ENCODE data around the gene UBXN11.

UBXN11 gene

GRCh38 chr1:26285366-26286063, 20.9 kb downstream of the UBXN11 start:
- no peak for DNase-seq

- no peak for DNase-seq
These were observed 21.7 kb downstream of the UBXN11 start for GRCh38 chr1:26284597-26285347.

DNA sequence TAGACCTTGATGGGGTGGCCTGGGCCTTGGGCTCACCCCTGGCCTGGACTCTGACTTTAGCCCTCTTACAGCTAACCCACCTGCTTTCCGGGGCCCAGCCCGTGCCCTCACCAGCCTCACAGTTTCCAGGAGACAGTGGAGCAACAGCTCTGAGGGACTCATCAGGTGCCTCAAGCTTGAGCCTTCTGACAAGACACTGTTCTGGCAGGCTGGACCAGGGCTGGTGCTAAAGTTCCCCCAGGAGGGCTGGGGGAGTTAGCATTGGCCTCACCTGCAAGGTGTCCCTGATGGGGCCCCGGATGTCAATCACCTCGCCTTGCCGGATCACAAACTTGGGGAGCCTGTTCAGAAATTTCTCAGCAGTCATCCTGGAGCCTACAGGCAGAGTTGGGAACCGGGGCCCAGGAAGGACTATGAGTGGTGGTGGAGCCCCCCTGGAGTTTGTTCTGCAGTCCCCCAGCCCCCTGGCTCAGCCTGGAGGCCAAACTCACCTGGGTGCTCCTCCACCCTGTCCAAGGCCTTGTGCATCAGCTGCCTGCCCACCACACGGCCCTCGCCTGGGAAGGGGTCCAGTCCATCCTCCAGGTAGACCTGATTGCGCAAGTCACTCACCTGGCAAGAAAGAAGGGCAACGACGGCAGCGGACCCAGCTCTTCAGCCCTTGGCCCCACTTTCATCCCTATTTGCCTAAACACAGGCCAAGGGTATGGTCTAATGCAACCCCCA, 22.4 kb downstream of the UBXN11 start:
- no peak for DNase-seq

DNA sequence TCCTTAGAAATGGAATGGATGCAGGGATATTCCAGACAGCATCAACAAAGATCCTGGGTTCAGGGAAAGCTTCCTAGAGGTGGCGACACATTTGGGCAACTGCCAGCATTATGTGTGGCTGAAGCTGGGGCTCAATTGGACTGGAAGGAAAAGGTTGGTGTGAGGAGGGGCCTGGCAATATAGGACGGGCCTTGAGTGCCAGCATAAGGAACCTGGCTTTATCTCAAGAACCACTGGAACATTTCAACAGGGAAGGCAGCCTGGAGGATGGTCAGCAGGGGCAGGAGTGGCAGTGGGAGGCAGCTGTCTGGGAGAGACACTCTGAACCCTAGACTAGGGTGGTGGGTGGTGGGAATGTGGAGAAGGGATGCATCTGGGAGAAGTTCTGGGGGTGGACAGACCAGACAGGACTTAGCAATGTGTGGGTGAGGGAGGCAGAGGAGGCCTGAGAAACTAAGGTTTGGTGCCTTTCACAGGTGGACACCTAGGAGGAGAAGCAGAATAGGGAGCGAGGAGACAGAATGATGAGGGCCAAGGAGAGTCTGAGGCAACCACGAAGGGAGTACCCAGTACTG, 23.1 kb downstream of the UBXN11 start:
- no peak for DNase-seq

DNA sequence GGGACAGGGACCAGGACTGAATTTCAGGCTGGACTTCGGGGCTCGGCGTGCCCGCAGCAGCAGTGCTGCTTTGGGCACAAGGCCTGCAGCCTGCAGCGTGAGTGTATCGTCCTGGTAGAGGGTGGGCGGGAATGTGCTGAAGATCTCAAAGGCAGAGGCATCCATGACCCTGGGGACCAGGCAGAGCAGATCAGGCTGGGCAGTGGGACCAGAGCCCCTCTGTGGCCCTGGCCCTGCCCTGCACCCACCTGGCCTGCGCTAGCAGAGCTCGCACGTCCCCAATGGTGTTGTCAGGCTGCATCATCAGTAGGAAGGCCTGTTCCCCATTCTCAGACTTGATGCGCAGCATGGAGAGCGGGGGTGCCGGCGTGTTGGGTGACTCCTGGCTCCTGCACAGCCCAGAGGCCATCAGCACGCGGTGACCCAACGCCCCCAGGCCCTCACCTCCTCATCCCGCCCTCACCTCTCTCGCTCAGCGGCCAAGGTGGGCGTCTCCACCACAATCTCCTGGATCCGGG, 24.0 kb downstream of the UBXN11 start:
- no peak for DNase-seq

DNA sequence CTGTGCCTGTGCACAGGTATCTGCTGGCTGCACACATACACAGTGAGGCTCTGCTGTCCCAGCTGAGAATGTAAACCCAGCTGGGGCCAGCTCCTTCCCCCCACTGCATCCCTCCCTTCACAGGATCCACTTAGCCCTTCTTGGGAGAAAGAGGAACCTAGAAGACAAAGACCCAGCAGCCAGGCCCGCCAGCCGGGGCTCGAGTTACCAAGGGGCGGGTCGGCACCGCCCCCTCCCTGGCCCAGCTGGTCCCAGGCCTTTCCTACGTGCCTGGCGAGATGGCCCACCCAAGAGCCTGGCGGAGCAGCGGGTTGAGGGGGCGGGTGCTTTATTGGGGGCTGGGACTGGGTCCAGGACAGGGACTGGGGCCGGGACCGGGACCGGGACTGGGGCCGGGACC, 24.5 kb downstream of the UBXN11 start:
- DNase-seq = no peak

DNA sequence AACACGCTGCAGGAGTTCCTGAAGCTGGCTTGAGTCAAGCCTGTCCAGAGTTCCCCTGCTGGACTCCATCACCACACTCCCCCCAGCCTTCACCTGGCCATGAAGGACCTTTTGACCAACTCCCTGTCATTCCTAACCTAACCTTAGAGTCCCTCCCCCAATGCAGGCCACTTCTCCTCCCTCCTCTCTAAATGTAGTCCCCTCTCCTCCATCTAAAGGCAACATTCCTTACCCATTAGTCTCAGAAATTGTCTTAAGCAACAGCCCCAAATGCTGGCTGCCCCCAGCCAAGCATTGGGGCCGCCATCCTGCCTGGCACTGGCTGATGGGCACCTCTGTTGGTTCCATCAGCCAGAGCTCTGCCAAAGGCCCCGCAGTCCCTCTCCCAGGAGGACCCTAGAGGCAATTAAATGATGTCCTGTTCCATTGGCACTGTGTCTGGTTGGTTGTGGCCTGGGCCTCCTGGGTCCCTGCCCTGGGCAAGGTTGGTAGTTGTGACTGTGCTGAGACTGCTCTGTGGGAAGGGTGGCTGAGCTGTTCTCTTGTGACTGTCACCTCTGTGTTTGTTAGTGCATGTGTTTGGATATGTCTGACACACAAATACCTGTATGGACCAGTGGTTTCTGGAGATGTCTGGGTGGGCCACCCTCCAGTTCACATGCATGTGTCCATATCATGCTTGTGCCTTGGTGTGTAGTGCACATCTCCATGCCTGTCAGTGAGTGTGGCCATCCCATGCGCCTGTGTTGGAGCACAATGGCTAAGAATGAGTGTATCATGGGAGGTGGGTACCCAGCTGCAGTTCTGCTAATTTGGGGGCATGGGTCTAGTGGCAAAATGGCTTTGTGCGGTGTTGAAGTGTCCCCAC, 25.1 kb downstream of the UBXN11 start:
- no peak for DNase-seq

DNA sequence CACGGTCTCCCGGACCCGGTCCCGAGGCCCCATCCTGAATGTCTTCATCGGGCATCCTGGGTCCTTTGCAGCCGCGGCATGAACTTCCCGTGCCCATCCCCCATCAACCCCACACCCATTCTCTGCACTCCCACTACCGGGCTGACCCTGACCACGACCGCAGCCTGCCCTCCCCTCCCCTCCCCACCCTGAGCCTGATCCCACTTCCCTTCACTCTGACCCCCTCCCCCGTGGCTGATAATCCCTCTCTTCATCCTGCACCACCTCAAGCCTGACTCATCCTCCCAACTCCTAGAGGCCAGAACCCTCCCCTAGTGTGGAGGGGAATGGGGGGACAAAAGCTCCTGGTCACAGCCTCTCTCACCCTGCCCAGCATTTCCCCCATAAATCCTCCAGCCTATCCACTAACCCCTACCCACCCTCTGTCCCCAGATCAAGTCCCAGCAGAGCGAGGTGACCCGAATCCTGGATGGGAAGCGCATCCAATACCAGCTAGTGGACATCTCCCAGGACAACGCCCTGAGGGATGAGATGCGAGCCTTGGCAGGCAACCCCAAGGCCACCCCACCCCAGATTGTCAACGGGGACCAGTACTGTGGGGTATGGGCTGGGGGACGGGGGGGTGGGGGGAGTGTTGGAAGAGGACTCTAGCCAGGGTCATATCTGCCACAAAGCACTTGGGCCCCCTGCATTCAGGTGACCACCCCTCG, 25.9 kb downstream of the UBXN11 start:
- DNase-seq = no peak

GRCh38 chr1:26279456-26280332, 26.7 kb downstream of the UBXN11 start, which contains the start of gene SH3BGRL3:
Gene SH3BGRL3, plus strand, starts transcription at chr1:26280086. Its CDS starts 70 bp downstream, at chr1:26280156.
- peak; percentile 86 for DNase-seq

DNA sequence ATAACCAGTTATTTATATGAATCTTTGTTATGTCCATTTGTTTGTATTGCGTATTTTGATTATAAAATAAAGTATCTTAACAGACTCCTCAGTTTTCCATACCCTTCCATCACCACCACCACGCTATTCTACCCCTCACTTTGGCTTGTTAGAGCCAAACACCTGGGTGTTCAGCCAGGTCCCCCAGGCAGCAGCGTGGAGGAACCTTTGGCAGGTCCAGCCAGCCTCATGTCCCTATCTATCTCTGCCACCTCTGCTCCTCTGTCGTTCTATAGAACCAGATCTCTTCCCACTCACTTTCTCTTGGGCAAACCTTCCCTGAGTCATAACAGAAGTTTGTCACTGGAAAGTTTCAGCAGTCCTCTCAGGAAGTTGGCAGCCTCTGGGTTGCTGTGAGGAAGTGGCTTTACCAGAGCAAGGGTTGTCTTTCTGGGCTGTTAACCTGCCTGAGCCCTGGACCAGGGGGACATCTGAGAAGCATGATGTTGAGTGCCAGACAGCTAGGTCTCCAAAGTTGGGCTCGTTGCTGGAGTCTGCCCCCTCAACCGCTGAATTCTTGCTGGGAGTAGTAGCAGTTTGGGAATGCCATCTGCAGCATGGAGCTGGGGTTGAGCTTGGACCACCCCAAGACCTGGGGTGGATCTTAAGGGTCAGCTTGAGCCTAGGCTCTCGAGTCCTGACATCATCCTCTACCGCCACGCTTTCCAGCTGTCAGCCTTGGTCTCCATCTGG, 27.5 kb downstream of the UBXN11 start:
- DNase-seq = no peak

DNA sequence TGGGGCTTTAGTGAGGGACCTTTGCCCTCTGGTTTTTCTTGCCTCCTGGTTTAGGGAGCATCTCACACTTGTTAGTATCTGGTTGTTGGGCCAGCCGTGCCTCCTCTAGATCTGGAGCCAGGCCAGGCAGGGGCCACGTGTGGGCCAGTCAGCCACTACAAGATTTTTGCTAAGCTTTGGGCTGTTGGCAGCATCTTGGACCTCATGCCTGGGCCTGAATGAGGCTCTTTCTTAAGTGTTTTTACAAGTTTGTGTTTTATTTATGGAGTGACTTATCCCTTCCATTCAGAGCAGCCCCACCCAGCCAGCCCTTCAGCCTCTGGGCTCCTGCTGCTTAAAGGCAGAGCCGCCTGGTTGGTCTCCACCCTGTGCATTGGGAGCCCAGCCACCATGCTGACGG, 28.1 kb downstream of the UBXN11 start:
- DNase-seq = no peak

DNA sequence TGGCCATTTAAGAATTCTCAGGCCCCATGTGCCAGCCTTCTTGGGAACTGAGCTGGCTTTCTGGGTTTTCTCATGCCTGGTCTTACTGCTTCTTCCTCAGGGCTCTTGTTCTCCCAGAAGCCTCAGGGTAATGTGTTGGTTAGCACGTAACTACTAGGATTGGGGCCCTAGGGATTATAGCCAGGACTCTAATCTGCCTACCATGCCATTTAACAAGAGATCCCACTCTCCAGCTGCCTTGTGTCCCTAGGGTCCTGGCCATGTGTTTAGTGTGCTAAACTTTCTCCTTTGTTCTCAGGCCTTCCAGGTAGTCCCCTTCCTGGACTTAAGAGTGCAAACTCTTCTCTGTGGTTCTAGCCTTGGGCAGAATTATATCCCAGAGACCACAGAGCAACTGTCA, 28.7 kb downstream of the UBXN11 start:
- no peak for DNase-seq

DNA sequence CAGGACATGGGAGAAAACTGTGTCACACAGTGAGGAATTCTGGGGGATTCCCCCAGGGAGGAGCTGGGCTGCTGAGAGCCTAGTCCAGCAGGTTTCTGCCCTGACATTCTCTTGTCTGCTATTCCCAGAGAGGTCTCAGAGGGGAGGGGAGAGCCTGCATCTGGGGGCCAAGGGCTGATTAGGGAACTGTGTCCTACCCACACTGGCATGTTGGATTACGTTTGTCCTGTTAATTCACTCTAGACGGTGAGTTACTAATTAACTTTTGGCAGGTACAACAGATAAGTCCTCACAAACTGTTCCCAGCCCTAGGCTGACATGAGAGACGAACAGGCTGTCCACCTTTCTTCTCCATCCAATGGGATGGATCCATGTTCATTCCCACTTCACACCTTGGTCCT, 29.2 kb downstream of the UBXN11 start:
- no peak for DNase-seq

DNA sequence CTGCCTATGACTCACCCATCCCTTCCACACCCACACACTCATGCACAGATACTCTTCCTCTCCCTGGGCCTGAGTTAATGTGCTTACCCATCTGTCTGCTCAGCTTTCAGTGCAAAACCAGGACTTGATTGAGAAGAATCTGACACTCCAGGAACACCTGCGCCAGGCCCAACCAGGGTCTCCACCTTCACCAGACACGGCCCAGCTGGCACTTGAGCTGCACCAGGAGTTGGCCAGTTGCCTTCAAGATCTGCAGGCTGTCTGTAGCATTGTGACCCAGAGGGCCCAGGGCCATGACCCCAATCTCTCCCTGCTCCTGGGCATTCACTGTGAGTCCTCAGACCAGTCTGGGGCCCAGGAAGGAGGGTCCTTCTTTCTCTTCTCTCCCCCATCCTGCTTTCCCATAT, 30.0 kb downstream of the UBXN11 start:
- no peak for DNase-seq

DNA sequence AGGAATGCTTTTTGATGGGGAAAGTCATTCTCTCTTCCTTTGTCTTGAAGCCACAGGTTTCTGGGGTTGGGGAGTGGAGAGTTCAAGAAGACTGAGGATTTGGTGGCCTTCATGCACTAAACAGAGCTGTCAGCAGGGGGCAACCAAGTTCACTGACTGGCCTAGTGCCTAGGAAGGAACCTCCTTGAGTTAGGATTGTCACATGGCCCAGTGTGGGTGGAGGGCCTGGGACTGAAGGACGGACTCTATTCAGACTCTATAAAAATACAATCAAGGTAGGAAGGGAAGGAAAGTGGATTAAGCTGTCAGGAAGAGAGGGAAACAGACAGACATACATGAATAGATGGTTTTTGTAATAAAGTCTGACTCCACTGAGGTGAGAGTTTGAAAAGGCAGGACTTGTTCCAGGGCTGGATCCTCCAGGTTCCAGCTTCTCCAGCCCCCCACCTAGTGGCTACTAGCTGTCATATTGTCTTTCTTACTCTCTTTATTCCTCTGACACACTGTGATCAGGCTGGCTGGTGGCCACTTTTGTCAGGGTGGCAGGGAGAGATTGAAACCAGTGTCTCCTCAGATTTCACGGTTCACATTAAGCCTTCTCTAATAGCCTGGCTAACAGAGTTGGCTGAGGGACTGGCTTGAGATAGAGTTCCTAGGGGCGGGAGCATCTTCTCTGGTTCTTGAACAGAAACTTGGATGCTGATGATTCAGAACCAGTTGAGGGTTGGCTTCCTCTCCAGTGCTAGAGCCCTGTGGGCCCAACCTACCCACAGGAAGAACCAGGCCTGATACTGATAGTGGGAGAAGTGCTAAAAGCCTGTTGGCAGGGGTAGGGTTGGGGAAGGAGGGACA, 30.6 kb downstream of the UBXN11 start:
- DNase-seq = peak; percentile 50

DNA sequence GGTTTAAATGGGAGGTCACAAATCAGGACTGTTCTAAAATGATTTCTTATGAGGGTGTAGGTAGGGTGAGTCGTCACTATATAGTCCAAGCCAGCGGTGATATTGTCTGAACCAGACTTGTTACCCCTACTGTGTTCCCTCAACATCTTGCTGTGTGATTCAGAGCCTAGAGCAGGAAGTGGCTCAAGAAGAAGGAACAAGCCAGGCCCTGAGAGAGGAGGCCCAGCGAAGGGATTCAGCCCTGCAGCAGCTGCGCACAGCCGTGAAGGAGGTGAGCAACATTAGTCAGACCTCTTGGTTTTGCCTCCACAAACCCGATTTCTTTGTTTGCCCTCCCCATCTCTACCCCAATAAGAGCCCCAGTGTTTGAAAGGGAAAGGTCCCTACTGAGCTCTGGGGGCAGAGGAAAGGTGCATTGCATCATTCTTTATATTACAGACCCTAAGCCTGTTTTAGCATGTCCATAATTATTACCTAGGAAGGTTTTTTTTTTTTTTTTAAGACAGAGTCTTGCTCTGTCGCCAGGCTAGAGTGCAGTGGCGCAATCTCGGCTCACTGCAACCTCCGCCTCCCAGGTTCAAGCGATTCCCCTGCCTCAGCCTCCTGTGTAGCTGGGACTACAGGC, 31.5 kb downstream of the UBXN11 start:
- no peak for DNase-seq

GRCh38 chr1:26269198-26269550, 37.3 kb downstream of the UBXN11 start:
- no peak for DNase-seq
